Epidermal melanocyte (primary cell): ENCODE data around the gene SALL2.
"Not testable (repeated sequence)": the region's sequence is repeated elsewhere in the genome, so short reads cannot be mapped to it uniquely, and the experiment has no call there.

Source experiments
- DNase-seq: peaks from one replicate; pipeline ENCODE4 v3.0.0; 2011; ENCODE audit warnings: low spot score; ENCODE audit not compliant: insufficient read length

Gene SALL2

DNA sequence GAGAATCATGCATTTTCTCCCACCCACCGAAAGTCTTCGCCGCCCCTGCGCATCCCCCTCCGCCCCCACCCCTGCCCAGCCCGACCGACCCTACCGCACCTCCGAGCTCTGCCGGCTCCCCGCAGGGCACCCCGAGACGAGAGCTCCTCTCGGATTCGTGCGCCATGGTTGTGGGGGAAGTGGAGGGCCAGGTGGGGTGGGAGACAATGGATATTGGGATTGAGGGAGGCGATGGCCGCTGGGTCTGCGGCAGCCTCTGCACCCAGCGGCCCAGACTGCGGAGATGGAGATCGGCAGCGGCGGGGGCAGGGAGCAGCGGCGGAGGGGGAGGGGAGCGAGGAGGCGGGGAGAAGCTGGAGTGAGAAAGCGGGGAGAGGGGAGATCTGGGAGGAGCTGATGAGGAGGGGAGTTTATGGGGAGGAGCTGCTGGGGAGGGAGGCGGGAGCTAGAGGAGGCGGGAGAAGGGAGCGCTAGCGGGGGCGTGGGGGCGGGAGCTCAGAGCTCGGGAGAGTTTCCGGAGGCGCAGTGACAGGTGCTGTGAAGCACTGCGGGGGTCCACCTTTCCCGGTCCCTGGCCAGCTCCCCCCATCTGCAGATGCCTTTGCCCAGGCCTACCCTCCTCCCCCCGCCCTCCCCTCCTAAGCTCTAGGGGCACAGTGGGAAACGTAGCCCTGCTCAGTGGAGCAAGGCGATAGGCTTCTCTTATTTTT lies at the start of gene SALL2:
Gene SALL2, minus strand, starts transcription at position 385 of the 710 bp plus-strand sequence. Its CDS starts 219 bp downstream, at position 166.
- DNase-seq, result no peak

DNA sequence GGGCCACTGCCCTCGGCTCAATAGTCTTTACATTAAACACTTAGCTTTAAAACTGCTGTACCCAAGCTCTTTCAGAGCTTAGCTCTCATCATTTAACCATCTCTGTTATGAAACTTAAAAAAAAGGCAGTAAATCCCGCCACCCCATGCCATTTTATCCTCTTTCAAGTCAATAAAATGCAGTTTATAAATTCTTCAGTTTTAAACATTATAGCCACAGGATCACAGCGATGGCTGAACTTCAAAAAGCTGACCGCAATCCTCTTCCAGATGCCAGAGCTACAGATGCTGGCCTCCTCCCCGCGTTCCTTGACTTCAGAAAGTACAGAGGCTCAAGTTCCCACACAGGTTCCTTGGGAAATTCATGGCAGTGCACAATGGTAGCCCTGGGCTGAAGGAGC lies 49.5 kb upstream of the SALL2 start:
- DNase-seq, result no peak

DNA sequence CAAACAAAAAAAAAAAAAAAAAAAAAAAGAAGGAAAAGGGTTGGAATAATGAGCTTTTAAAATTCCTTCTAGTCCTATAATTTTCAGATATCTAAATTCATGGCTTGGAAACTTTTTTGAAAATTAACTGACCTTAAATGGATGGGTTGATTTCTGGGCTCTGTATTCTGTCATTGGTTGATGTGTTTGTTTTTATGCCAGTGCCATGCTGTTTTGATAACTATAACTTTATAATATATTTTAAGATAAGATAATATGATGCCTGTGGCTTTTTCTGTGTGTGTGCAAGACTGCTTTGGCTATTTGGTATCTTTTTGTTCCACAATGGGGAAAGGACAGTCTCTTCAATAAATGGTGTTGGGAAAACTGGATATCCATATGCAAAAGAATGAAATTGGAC lies 46.5 kb upstream of the SALL2 start:
- no peak for DNase-seq

DNA sequence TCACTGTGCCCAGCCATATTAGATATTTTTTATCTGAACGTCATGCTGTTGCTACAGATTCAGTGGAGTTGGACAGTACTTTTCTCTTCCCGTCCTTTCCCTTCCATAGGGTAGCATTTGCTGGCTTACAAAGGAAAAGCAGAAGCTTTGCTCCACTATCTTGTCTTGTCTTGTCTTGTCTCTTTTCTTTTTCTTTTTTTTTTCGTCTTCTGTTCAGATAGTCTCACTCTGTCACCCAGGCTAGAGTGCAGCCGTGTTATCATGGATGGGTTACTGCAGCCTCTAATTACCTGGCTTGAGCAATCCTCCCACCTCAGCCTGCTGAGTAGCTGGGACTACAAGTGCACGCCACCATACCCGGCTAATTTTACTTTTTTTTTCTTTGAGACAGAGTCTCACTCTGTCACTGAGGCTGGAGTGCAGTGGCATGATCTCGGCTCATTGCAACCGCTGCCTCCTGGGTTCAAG lies 32.6 kb upstream of the SALL2 start:
- DNase-seq, result no peak

DNA sequence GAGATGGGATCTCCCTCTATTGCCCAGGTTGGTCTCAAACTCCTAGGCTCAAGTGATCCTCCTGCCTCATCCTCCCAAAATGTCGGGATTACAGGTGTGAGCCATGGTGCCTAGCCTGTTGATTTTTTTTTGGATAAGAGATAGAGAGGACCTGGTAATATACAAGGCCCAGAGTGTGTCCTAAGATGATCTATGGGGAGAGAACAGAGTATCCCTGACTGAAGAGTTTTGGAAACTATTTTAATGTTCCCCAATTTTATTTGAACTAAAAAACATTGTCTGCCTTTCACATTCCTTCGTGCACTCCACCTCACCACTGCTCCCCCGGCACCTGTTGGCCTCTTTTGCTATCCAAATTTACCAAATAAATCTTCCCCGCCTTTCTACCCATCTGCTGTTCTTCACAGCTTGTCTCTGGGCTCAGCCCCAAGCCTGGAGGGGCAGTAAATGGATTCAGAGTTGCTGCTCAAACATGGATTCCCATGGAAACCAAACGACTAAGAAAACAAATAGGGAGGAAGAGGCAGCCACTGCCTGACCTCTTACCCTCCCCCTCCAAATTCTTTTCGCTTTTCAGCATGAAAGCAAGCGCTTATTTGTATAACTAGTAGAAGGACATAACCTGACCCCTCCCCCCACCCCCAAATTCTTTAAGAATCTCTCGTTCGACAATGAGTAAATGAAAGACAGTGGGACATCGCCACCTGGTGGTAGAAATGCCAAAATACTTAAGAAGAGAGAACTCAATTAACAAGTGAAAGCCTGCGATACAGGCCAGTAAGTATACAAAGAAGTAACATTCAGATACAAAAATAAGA lies 31.1 kb upstream of the SALL2 start:
- DNase-seq, result peak; percentile 75

DNA sequence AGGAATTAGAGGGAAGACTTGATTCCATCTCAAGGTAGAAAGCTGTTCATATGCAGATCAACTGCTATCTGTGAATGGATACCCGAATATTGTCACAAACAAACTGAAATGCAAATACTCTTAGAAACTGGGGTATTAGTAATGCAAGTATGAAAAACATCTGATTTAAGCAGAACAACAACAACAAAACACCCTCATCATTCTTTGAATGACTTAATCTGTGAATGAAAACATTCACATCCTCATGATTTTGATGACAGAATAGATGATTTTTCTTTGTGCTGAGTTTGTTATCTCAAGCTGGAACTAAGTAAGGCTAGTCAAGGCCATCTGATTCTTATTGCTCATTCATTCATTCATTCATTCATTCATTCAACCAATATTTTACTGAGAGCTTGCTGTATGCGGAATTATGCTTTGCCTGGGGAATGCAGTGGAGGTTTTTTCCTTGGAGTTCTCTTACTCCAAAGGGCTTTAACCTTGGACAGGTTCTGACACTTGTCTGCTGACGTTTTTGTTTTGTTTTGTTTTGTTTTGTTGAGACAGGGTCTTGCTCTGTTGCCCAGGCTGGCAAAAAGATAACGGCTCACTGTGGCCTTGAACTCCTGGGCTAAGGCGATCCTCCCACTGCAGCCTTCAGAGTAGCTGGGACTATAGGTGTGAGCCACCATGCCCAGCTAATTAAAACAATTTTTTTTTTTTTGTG lies 30.4 kb upstream of the SALL2 start:
- no peak for DNase-seq

DNA sequence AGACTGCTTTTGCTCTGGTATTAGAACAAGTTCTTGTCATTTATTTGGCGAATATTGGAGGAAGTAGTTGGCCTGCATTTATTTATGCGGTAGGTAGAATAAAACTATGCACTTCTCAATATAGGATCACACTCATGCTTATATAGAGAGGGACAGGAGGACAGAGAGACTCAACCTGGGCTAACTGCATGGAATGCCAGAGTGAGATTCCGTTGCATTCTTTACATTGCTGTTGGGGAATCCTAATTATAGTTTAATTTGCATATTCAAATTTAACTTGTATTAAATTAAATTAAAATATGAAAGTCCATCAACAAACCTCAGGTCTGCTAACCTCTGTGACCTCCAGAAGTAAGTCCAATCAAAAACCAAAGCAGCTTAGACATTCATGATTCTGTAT lies 27.1 kb upstream of the SALL2 start:
- no peak for DNase-seq

DNA sequence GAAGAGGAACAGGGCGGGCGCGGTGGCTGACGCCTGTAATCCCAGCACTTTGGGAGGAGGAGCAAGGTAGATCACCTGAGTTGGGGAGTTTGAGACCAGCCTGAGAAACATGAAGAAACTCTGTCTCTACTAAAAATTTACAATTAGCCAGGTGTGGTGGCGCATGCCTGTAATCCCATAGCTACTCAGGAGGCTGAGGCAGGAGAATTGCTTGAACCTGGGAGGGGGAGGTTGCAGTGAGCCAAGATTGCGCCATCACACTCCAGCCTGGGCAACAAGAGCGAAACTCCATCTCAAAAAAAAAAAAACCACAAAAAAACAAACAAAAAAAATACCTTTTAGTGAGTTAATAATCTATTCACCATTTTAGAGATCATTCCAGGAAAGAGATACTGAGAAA lies 18.4 kb upstream of the SALL2 start:
- not testable (repeated sequence) for DNase-seq

DNA sequence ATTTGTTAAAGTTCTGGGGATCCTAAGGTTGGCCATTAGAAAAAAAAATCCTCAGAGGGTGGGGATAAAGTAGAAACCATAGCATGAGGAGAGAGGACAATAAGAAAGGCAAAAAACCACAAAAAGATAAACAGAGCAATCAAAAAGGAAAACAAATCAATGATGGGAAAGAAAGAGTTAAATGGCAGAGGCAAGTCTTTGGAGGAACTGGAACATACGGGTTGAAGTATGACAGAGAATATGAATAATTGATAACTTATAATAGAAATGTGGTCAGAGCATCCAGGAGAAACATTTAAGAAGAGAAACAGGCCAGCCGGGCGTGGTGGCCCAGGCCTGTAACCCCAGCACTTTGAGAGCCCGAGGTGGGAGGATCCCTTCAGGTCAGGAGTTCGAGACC lies 17.8 kb upstream of the SALL2 start:
- DNase-seq, result no peak

DNA sequence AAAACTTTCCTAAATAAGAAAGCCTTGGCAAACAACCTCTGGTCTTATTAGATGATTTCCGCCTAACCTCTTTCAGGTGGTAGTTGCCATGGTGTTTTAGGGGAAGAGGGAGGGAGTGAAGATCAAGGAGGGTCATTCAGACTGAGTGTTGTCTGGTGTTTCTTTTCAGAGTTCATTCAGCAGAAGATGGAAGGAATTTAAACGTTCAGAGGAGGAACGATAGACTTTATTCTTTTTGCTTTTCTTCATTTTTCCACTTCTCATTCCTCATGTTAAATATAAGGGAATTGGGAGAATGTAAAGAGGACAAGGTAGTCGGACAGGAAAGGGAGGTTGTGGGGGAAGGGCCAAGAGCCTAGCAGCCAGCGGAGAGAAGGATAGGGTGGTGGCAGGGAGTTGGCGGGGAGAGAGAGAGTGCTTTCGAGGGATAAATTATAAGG lies 17.4 kb upstream of the SALL2 start:
- DNase-seq, result no peak

DNA sequence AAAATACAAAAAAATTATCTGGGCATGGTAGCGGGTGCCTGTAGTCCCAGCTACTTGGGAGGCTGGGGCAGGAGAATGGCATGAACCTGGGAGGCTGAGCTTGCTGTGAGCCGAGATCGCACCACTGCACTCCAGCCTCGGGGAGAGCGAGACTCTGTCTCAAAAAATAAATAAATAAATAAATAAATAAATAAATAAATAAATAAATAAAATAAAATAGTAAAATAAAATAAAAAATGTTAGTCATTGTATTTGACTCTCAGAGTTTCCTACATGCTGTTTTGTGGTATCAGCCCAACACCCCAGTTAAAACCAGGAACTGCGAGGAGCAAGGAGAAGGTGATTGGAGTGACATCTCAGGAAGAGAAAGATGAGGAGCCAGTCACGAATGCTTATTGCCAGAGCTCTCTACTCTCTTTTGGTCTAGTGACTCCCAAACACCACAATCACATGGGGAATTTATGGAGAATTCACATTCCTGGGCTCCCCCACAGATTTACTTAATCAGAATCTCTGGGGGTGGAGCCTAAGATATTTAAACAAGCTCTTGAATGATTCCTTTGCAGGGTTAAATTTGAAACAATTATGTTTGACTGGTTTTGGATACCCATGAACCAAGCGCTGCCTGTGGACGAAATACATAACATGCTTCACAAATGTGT lies 15.4 kb upstream of the SALL2 start:
- DNase-seq, result no peak

DNA sequence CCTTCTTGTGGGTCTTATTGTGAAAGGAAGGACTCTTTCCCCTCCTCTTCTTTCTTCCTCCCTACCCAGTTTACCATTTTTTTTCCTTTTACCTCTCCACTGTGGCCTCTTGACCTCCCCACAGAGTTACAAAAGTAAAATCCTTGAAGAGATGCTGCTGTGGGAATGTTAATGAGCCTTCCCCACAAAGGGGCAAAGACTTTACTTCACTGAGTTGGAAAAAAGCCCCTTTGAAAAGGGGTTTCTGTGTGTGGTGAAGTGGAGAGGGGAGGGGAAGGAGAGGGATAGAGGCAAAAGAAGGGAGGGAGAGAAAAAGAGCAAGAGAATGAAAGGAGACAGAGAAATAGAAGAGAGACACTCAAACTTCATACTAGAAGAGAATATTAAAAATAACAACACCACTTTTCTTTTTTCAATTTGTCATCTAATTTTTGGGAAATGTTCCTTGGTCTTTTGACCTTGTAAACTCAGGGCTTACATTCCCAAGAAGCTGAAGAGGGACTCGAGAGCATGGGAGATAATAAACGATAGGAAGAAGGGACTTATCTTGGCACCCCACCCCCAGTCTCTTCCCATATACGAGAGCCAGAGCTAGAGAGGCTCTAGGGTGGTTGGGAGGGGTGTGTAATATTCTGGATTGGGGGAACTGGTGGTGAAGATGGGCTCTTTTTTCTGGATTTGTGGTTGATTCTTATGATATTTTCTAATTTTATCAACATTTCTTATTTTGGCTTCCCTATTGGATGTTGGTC lies 13.2 kb upstream of the SALL2 start:
- DNase-seq, result no peak

DNA sequence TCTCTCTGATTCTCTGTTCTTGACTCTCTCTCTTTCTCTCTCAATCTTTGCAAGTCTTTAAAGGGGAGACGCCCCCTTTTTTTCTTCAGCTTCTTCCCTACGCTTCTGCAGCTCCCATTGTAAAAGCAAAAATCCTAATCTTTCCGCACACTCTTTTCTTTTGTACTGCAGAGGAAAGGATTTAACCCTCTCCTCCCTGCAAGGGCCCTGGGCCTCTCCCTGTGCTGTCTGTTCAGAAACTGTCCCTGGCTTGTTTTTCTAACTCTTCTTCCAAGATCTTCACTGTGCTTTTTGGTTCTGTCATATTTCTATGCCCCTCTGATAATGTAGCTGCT lies 10.9 kb upstream of the SALL2 start:
- DNase-seq, result no peak

DNA sequence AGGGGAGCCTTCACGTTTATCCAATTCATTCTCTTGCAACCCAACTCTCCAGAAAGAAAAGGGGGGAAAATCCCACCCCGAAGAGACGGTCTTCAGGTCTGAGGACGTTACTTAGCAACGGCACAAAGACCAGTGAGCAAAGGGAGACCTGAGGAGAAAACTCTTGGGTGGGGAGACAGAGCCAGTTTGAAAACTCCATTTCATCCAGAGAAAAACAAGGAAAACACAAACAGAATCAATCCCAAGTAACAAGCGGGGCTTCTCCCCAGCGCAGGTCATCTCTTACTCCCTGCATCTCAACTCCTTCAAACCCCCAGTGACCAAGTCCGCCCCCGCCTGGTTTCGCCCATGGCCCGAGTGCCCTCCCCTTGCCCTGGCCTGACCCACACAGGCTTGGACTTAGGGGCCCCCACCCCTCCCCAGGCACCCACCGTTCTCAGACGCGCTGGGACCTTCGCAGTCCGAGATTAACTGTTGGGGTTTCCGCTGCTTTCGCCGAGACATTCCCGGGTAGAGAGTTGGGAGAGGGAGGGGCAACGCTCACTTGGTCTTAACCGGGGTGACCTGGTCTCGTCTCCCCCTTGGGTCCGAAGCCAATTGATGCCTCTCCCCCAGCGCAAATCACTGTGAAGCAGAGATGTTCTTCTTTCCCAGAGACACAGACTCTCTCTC lies 10.4 kb upstream of the SALL2 start:
- no peak for DNase-seq

DNA sequence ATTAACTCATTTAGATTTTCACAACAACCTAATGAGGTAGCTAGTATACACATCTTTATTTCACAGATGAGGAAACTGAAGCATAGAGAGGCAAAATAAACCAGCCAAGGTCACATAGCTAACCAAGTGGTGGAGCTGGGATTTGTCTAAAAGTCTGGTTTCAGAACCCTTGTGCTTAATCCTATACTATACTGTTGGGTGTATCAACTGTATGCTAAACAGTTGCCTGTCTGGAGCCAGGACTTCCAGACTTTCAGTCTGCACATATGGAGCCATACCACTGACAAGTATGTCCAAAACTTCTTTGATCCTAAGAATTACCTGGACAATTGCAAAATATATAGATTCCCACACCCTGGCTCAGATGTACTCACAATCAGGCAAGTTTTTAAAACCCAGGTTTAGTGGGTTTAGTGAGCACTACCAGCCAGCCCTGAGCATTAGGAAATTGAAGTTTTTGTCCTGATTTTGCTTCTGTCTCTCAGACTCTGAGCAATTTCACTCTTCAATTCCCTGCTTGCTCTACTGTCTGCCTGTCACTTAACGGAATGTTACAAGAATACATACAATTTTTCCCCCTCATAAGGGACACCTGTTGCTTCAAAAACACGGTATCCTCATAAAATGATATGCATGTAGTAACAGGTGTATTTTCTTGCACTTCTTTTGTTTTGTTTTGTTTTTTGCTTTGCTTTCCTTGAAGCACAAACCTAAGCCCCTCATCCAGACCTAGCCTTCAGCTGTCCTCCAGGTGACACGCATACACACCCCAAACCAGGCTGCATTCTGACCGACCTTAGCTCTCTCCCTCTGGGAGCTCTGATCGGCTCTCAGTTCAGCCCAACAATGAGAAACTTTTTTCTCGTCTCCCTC lies 9.6 kb upstream of the SALL2 start:
- no peak for DNase-seq

DNA sequence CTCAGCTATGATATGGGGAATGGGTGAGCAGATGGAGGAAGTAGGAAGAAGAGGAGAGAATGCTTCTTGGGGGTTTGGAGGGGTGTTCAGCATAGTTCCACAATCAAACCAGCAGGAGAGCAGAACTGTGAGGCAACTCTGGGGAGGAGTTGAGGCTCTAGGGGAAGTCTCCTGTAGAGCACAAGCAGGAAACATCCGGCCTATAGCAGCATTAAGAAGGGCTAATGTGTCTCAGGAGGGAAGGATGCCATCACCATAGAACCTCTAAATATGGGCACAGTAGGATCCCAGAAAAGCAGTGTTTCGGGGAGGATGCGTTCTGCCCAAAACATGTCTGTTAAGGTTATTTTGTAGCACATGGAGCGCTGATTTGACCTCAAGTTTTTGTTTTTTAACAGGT lies 8.4 kb upstream of the SALL2 start:
- no peak for DNase-seq

DNA sequence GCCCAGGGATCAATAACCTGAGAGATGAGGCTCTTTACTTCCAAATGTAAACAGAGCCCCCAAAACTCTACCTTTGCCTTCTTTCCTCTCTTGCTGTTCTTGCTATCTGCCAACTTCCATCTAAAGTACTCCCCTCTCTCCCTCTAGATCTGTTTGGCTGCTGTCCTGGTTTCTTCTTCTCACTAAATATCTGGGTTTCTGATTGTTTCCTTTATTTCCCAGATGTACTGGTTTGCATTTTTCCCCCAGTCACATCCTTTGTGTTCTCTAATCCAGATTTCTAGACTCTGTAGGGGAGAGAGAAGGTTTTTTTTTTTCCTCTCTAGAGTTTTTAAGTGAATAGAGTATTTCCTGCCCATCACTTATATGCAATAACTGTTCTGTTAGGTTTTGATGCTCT lies 7.1 kb upstream of the SALL2 start:
- no peak for DNase-seq

DNA sequence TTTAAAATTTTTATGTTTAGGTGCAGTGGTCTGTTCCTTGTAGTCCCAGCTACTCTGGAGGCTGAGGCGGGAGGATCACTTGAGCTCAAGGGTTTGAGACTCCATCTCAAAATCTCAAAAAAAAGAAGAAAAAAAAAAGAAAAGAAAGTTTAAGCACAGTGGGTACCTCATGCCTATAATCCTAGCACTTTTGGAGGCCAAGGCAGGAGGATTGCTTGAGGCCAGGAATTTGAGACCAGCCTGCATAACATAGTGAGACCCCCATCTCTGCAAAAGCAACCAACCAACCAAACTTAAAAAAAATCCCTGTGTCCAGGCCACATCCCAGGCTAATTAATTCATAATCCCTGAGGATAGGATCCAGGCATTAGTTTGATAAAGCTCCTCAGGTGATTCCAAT lies 3.4 kb upstream of the SALL2 start:
- DNase-seq, result no peak
